ENCODE measurements around the gene ABCB11.

The ABCB11 gene

GRCh38 chr2:169035887-169036286, 4.8 kb upstream of the ABCB11 start:
- Histone ChIP-seq H3K36me3 (ENCODE audit: low read depth) (no peaks in the 10 kb centered on the region), H3K9me3 (ENCODE audit: severe bottlenecking) (no peaks in the 10 kb centered on the region), H3K4me1 (ENCODE audit: insufficient read depth, poor library complexity, severe bottlenecking) (peaks cover 13% of the 10 kb centered on the region), H3K27ac (ENCODE audit: poor library complexity, severe bottlenecking) (no peak overlapping the region), H3K4me3 (ENCODE audit: severe bottlenecking) (no peak overlapping the region), H3K27me3 (ENCODE audit: insufficient read depth, poor library complexity, severe bottlenecking) (no peaks in the 10 kb centered on the region)
- ATAC-seq (ENCODE audit: low read depth) (no peak; the same call in 2 of the 3 replicates), DNase-seq (ENCODE audit: low spot score) (no peak)
- TF ChIP-seq CTCF (IDR thresholded peaks at IDR 0.05; ENCODE audit: poor library complexity, severe bottlenecking), result no peak

- no peak for TF ChIP-seq CTCF (IDR thresholded peaks at IDR 0.05; ENCODE audit: poor library complexity, severe bottlenecking)
- Histone ChIP-seq H3K27me3 (ENCODE audit: insufficient read depth, poor library complexity, severe bottlenecking) (no peaks in the 10 kb centered on the region), H3K4me3 (ENCODE audit: severe bottlenecking) (no peak overlapping the region), H3K4me1 (ENCODE audit: insufficient read depth, poor library complexity, severe bottlenecking) (peaks cover 13% of the 10 kb centered on the region), H3K9me3 (ENCODE audit: severe bottlenecking) (no peaks in the 10 kb centered on the region), H3K36me3 (ENCODE audit: low read depth) (no peaks in the 10 kb centered on the region), H3K27ac (ENCODE audit: poor library complexity, severe bottlenecking) (no peak overlapping the region)
- DNase-seq (ENCODE audit: low spot score), result no peak
- no peak for ATAC-seq (ENCODE audit: low read depth)
Measured at GRCh38 chr2:169034984-169035544, 3.9 kb upstream of the ABCB11 start.

- no peak overlapping the region for H3K27ac ChIP-seq (ENCODE audit: poor library complexity, severe bottlenecking)
- H3K4me3 ChIP-seq (ENCODE audit: severe bottlenecking), result no peak overlapping the region
- H3K36me3 ChIP-seq (ENCODE audit: low read depth), result no peaks in the 10 kb centered on the region
- no peaks in the 10 kb centered on the region for H3K9me3 ChIP-seq (ENCODE audit: severe bottlenecking)
- H3K4me1 ChIP-seq (ENCODE audit: insufficient read depth, poor library complexity, severe bottlenecking), result peaks cover 13% of the 10 kb centered on the region
- DNase-seq (ENCODE audit: low spot score) (no peak), ATAC-seq (ENCODE audit: low read depth) (0 out of 3 replicates have a peak, but pooled peaks have one; percentile 32)
- H3K27me3 ChIP-seq (ENCODE audit: insufficient read depth, poor library complexity, severe bottlenecking), result no peaks in the 10 kb centered on the region
- TF ChIP-seq CTCF (IDR thresholded peaks at IDR 0.05; ENCODE audit: poor library complexity, severe bottlenecking), result no peak
Measured at GRCh38 chr2:169034256-169034655, 3.1 kb upstream of the ABCB11 start.

GRCh38 chr2:169029341-169029740, 1.8 kb downstream of the ABCB11 start:
- H3K27me3 ChIP-seq (ENCODE audit: insufficient read depth, poor library complexity, severe bottlenecking), result no peaks in the 10 kb centered on the region
- no peaks in the 10 kb centered on the region for H3K4me1 ChIP-seq (ENCODE audit: insufficient read depth, poor library complexity, severe bottlenecking)
- ATAC-seq (ENCODE audit: low read depth) (no peak), DNase-seq (ENCODE audit: low spot score) (no peak)
- no peaks in the 10 kb centered on the region for H3K36me3 ChIP-seq (ENCODE audit: low read depth)
- H3K9me3 ChIP-seq (ENCODE audit: severe bottlenecking), result no peaks in the 10 kb centered on the region
- no peak overlapping the region for H3K4me3 ChIP-seq (ENCODE audit: severe bottlenecking)
- no peak for TF ChIP-seq CTCF (IDR thresholded peaks at IDR 0.05; ENCODE audit: poor library complexity, severe bottlenecking)
- H3K27ac ChIP-seq (ENCODE audit: poor library complexity, severe bottlenecking), result no peak overlapping the region

GRCh38 chr2:169027234-169027633, 3.9 kb downstream of the ABCB11 start:
- no peak for DNase-seq (ENCODE audit: low spot score)
- ATAC-seq (ENCODE audit: low read depth), result no peak
- H3K27me3 ChIP-seq (ENCODE audit: insufficient read depth, poor library complexity, severe bottlenecking), result no peaks in the 10 kb centered on the region
- no peak overlapping the region for H3K27ac ChIP-seq (ENCODE audit: poor library complexity, severe bottlenecking)
- TF ChIP-seq CTCF (IDR thresholded peaks at IDR 0.05; ENCODE audit: poor library complexity, severe bottlenecking), result no peak
- H3K4me3 ChIP-seq (ENCODE audit: severe bottlenecking), result no peak overlapping the region
- no peaks in the 10 kb centered on the region for H3K36me3 ChIP-seq (ENCODE audit: low read depth)
- H3K9me3 ChIP-seq (ENCODE audit: severe bottlenecking), result no peaks in the 10 kb centered on the region
- no peaks in the 10 kb centered on the region for H3K4me1 ChIP-seq (ENCODE audit: insufficient read depth, poor library complexity, severe bottlenecking)

All from RWPE2 (cell line).